Uterus (tissue), 4 donors: ENCODE measurements around the gene MMP13. TPM values are rescaled to one million over a fixed set of nuclear protein-coding genes. Genes with fewer than 3 reads are reported as not detected.

Experiments
- DNase-seq, 2 donors: peaks; one replicate each; pipeline ENCODE4 v3.0.0-alpha.2; 2019 to 2020
- H3K27ac ChIP-seq, 2 donors: fragments of 200-600 bp; sonication (generic); 1 replicate in 1 of 2; 2 replicates in 1 of 2; pipeline ENCODE4 v1.5.1; 2016 to 2018
- H3K27me3 ChIP-seq, 2 donors: fragments of 200-600 bp; sonication (generic); one replicate each; pipeline ENCODE4 v1.5.1; 2018 to 2019; ENCODE audit warnings: control low read depth in 1 of 2
- H3K36me3 ChIP-seq, 2 donors: fragments of 200-600 bp; sonication (generic); one replicate each; pipeline ENCODE4 v1.5.1; 2019; ENCODE audit warnings: control low read depth in 1 of 2
- H3K4me1 ChIP-seq, 2 donors: fragments of 200-600 bp; sonication (generic); one replicate each; pipeline ENCODE4 v1.5.1; 2018 to 2019; ENCODE audit warnings: control low read depth in 1 of 2
- H3K4me3 ChIP-seq, 2 donors: fragments of 200-600 bp; sonication (generic); 1 replicate in 1 of 2; 2 replicates in 1 of 2; pipeline ENCODE4 v1.5.1; 2018 to 2019; ENCODE audit warnings: mild to moderate bottlenecking in 1 of 2
- H3K9me3 ChIP-seq, 2 donors: fragments of 200-600 bp; sonication (generic); one replicate each; pipeline ENCODE4 v1.5.1; 2019; ENCODE audit warnings: control low read depth in 1 of 2
- POLR2A ChIP-seq, 2 donors: fragments of 450-650 bp; IDR thresholded peaks; one replicate each; pipeline ENCODE4 v1.6.1; 2016; ENCODE audit warnings: antibody characterized with exemption in 2 of 2, mild to moderate bottlenecking in 1 of 2, moderate library complexity in 1 of 2
- intact Hi-C: fragments of 100-400 bp; cut with DNase I; formaldehyde crosslinking; loops from one replicate; pipeline ENCODE4 v1.15.1; 2023; ENCODE audit warnings: low total_unique reads
- total RNA-seq, 4 donors: library from RNA; depleted of rRNA in 3 of 4; stranded (reverse); fragments of >200 nt in 3 of 4; gene quantifications; one replicate each; pipeline versions ENCODE4 v1.1.0 to v1.2.4, GENCODE V29; 2014 to 2023
- TF ChIP-seq, protein P1 (sequence below), 4 experiments: fragments of 200-600 bp in 2 of 4; fragments of 450-650 bp in 2 of 4; sonication (generic) in 2 of 4; IDR thresholded peaks; one replicate each; pipeline ENCODE4 v1.5.1; 2016 to 2019; ENCODE audit warnings: antibody characterized with exemption in 4 of 4, mild to moderate bottlenecking in 2 of 4, moderate library complexity in 1 of 4
- donor health status: DM: yes; HTN: yes; CAD: no.

Gene MMP13
- total RNA-seq, 4 donors from 2014 or later = not detected

DNA sequence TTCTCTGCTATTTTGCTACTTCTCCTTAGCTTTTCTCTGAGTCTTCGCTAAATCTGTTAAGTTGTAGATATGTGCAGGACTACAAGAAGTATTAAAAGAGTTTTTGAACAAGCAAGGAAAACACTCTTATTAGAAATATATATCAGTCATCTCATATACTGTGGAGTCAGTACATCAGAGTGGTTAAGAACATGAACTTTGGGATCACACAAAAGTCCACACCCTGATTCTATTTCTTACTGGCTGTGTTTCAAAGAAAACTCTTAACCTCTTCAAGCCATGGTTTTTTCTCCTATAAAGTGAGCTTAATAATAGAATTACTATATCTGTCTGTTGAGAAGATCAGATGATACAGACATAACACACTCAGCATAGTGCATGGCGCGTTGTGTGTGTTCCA, 29.5 kb downstream of the MMP13 start:
- no peak for TF ChIP-seq POLR2A (IDR thresholded peaks at IDR 0.05)
- TF ChIP-seq, protein P1, sequence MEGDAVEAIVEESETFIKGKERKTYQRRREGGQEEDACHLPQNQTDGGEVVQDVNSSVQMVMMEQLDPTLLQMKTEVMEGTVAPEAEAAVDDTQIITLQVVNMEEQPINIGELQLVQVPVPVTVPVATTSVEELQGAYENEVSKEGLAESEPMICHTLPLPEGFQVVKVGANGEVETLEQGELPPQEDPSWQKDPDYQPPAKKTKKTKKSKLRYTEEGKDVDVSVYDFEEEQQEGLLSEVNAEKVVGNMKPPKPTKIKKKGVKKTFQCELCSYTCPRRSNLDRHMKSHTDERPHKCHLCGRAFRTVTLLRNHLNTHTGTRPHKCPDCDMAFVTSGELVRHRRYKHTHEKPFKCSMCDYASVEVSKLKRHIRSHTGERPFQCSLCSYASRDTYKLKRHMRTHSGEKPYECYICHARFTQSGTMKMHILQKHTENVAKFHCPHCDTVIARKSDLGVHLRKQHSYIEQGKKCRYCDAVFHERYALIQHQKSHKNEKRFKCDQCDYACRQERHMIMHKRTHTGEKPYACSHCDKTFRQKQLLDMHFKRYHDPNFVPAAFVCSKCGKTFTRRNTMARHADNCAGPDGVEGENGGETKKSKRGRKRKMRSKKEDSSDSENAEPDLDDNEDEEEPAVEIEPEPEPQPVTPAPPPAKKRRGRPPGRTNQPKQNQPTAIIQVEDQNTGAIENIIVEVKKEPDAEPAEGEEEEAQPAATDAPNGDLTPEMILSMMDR (IDR thresholded peaks at IDR 0.05) = no peak
- H3K27me3 ChIP-seq = no peaks in the 10 kb centered on the region
- intact Hi-C loops = no loop called here

GRCh38 chr11:102924851-102925380, 30.6 kb downstream of the MMP13 start:
- no peak for DNase-seq
- Histone ChIP-seq H3K27me3 (no peaks in the 10 kb centered on the region), H3K9me3 (no peaks in the 10 kb centered on the region)

More for the DNA sequence above, 29.5 kb downstream of the MMP13 start:
- no peaks in the 10 kb centered on the region for H3K36me3 ChIP-seq
- DNase-seq = no peak
- no peak overlapping the region for H3K4me3 ChIP-seq
- no peak overlapping the region for H3K27ac ChIP-seq
- no peaks in the 10 kb centered on the region for H3K9me3 ChIP-seq
- no peaks in the 10 kb centered on the region for H3K4me1 ChIP-seq

GRCh38 chr11:102921587-102922220, 33.8 kb downstream of the MMP13 start:
- intact Hi-C loops = no loop called here
- Histone ChIP-seq H3K27me3 (no peaks in the 10 kb centered on the region), H3K36me3 (no peaks in the 10 kb centered on the region), H3K9me3 (no peaks in the 10 kb centered on the region), H3K4me1 (no peaks in the 10 kb centered on the region), H3K27ac (no peak overlapping the region), H3K4me3 (no peak overlapping the region)
- TF ChIP-seq, protein P1 (IDR thresholded peaks at IDR 0.05) = no peak
- no peak for TF ChIP-seq POLR2A (IDR thresholded peaks at IDR 0.05)
- no peak for DNase-seq

More at GRCh38 chr11:102924851-102925380, 30.6 kb downstream of the MMP13 start:
- TF ChIP-seq, protein P1 (IDR thresholded peaks at IDR 0.05) = no peak
- TF ChIP-seq POLR2A (IDR thresholded peaks at IDR 0.05) = no peak
- intact Hi-C loops = no loop called here
- Histone ChIP-seq H3K36me3 (no peaks in the 10 kb centered on the region), H3K4me1 (no peaks in the 10 kb centered on the region), H3K27ac (no peak overlapping the region), H3K4me3 (no peak overlapping the region)

- Histone ChIP-seq H3K4me3 (no peak overlapping the region), H3K36me3 (no peaks in the 10 kb centered on the region), H3K27ac (no peak overlapping the region), H3K27me3 (no peaks in the 10 kb centered on the region), H3K4me1 (no peaks in the 10 kb centered on the region), H3K9me3 (no peaks in the 10 kb centered on the region)
- TF ChIP-seq, protein P1 (IDR thresholded peaks at IDR 0.05) = no peak
- no peak for TF ChIP-seq POLR2A (IDR thresholded peaks at IDR 0.05)
- DNase-seq = no peak
- intact Hi-C loops = no loop called here
These were observed 35.3 kb downstream of the MMP13 start for GRCh38 chr11:102920118-102920684.

DNA sequence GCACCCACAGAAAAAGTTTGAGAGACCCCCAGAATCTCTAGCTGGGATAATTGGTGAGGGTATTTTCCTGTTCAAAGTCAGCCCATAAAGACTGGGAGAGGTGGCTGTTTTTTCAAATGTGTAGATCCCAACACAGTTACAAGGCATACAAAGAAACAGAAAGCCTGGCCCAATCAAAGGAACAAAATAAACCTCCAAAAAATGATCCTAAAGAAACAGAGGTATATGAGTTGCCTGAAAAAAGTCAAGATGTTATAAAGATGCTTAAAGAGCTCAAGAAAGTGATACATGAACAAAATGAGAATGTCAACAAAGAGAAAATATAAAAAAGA, 40.5 kb downstream of the MMP13 start:
- H3K27me3 ChIP-seq = no peaks in the 10 kb centered on the region
- H3K4me1 ChIP-seq = no peaks in the 10 kb centered on the region
- no peaks in the 10 kb centered on the region for H3K36me3 ChIP-seq
- intact Hi-C loops = no loop called here
- no peak overlapping the region for H3K27ac ChIP-seq
- no peak overlapping the region for H3K4me3 ChIP-seq
- no peak for TF ChIP-seq POLR2A (IDR thresholded peaks at IDR 0.05)
- TF ChIP-seq, protein P1 (IDR thresholded peaks at IDR 0.05) = no peak
- no peak for DNase-seq
- H3K9me3 ChIP-seq = no peaks in the 10 kb centered on the region
